Measurements from ENCODE around the gene TTC31.

TTC31 gene

DNA sequence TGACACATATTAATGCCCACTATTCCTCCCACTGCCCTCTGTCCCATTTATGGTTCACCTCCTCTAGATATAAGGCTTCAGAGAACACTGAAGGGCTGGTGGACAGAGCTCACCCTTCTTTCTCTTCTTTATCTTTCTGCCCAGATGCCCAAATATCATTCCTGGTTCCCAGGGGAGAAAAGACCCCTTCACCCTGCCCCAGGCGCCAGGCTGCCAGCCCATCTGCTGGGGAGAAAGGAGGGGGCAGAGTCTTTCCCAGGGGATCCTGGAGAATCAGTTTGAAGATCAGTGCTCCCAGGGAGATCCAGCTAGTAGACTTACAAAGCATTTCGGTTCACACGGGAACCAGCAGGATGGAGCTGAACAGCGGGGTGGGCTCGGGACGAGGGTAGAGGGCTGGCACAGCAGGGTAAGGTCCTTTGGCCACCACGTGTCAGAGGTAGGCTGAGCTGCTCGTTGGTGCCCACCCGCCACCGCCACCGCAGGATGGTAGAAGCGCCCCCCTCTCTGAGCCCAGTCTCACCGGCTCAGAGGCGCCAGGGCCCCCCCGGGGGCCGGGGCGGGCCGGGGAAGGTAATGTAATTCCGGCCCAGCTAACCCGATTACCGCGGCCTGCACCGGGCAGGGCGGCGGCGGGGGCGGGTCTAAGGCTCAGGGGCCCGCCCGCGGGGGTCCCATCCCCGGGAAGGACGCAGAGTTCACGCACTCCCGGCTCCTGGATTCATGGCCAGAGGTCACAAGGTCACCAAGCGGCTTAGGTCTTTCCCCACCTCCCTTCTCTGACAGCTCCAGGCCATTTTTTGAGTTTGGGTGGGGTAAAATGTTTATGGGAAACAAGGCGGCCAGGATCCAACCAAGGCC is 30.1 kb downstream of the TTC31 start:
- H3K4me3 ChIP-seq (ENCODE audit: low read length) = no peak overlapping the region
- TF ChIP-seq ZNF274 (IDR thresholded peaks at IDR 0.05; ENCODE audit: low read depth, low read length) = no peak

DNA sequence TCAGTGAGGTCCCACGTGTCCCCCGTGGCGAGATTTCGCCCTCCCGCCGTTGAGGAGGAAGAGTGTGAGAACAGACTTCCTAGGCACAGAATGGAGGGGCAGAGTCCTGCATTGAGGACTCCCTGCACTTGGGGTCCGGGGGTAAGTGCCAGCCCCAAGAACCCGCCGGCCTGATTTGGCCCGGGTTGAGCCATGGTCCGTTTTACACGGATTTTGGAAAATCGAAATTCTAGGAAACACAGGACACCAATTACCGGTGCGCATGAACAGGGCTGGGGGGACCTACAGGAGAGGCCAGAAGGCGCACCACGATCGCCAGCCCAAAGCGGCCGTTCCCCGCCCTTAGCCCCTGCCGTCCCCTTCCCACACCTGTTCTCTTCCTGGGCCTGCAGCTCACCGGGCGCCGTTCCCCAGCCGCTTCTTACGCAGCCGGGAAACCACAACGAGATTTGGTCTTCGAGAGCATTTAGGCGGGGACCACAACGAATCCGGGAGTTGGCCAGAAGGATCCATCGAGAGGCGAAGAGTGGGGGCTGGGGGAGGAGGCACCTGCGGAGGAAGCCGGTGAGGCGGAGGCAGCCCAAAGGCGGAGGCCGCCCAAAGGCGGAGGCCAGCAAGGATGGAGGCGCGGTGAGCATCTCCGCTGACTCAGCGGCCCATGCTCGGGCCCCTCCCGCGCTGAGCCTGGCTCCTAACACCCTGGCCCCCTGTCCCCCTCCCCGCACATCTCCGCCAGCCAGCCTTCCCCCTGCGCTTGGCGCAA is 30.9 kb downstream of the TTC31 start:
- no peak overlapping the region for H3K4me3 ChIP-seq (ENCODE audit: low read length)
- TF ChIP-seq ZNF274 (IDR thresholded peaks at IDR 0.05; ENCODE audit: low read depth, low read length) = no peak

DNA sequence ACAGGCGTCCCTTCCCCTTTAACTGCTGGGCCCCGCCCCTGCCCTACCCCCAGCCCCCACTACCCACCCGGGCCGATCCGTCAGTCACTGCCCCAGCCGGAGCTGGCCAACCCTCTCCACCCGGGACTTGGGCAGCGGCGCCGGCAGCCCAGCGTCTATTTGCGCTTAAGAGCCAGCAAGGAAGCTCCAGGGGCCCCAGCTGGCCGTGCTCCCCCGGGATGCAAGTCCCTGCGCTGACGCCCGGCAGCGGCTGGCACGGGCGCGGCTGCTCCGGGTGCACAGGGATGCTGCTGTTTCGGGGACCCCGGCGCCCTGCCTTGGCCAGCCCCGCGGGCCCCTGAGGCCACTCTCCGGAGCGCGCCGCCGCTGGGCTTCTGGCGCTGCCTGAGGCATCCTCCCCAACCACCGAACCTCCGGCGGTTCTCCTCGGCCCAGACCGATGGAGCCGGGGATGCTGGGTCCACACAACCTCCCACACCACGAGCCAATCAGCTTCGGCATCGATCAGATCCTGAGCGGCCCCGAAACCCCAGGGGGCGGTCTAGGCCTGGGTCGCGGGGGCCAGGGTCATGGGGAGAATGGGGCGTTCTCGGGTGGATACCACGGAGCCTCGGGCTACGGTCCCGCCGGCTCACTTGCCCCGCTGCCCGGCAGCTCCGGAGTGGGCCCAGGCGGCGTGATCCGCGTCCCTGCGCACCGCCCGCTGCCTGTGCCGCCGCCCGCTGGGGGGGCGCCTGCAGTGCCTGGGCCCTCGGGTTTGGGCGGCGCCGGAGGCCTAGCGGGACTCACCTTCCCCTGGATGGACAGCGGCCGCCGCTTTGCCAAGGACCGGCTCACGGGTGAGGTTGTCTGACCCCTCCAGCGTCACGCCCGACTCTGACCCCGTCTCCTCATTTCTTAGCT is 31.7 kb downstream of the TTC31 start, which contains the start of gene TLX2:
Gene TLX2 (plus strand): TSS at position 83 of the 903 bp plus-strand sequence. CDS start 357 bp downstream, at position 440.
- H3K4me3 ChIP-seq (ENCODE audit: low read length) = no peak within 1 kb of the TSS; the same call in 1 of the 2 replicates

DNA sequence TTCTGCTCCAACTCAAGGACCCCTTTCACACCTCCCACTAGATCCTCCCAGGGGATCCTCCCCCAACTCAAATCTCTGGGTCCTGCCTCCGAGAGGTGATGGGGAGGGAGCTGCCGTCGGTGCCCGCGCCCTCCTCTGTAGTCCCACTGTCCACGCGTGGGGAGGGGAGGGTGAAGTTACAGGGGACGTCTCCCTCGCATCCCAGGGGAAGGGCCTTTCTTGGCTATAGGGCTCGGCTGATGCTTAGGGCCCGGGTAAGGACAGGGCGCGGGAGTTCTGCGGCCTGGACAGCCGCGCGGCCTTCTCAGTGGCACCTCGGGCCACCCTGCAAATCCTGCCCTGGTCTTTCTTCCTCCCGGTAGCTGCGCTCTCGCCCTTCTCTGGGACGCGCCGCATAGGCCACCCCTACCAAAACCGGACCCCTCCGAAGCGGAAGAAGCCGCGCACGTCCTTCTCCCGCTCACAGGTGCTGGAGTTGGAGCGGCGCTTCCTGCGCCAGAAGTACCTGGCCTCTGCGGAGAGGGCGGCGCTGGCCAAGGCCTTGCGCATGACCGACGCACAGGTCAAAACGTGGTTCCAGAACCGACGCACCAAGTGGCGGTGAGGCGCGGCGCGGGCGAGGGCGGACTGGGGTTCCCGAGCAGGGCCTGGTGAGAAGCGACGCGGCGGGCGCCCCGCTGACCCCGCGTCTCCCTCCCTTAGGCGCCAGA is 32.5 kb downstream of the TTC31 start:
- no peak for TF ChIP-seq ZNF274 (IDR thresholded peaks at IDR 0.05; ENCODE audit: low read depth, low read length)
- H3K4me3 ChIP-seq (ENCODE audit: low read length) = peak overlapping the region; percentile 1; the same call in 1 of the 2 replicates

More for the DNA sequence above, 31.7 kb downstream of the TTC31 start, which contains the start of gene TLX2:
- TF ChIP-seq ZNF274 (IDR thresholded peaks at IDR 0.05; ENCODE audit: low read depth, low read length) = no peak

- H3K4me3 ChIP-seq (ENCODE audit: low read length) = peak overlapping the region; percentile 1; the same call in 1 of the 2 replicates
- no peak for TF ChIP-seq ZNF274 (IDR thresholded peaks at IDR 0.05; ENCODE audit: low read depth, low read length)
Measured at GRCh38 chr2:74515981-74516633, 33.2 kb downstream of the TTC31 start.

DNA sequence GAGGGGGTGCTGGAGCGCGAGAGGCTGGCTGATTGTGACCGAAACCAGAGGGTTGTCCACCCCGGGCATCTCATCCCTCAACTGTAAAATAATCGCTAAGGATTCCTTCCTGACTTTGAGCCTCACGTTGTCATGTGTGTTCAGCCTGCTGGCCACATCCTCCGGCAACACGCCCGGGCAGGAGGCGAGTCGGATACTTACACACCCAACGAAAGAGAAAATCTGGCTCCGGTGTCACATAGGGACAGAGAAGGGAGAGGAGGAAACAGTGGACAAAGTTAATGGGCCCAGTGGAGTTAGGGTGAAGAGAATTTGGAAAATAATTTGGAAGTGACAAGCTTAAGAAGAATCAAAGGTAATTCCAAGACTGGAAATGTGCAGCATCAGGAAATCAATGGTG is 33.8 kb downstream of the TTC31 start:
- H3K4me3 ChIP-seq (ENCODE audit: low read length) = no peak overlapping the region; the same call in 1 of the 2 replicates
- no peak for TF ChIP-seq ZNF274 (IDR thresholded peaks at IDR 0.05; ENCODE audit: low read depth, low read length)

- TF ChIP-seq ZNF274 (IDR thresholded peaks at IDR 0.05; ENCODE audit: low read depth, low read length) = no peak
- no peak overlapping the region for H3K4me3 ChIP-seq (ENCODE audit: low read length)
Measured at GRCh38 chr2:74522516-74522915, 39.6 kb downstream of the TTC31 start.

DNA sequence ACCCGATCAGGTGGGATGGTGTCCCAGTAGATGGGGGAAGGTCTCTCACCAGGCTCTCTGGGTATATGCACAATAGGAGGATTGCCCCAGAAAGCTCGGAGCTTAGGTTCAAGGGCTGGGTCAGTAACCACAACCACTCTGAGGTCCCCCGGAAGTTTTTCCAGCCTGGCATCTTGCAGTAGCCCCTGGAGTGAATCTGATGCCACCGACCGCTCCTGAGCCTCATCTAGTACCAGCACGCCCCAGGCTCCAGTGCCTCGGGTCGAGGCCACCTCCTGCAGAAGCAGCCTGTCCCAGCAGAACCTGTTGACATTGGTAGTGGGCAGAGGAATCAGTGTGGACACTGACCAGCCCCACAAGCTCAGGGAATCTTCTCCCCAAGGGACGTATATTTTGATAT is 41.1 kb downstream of the TTC31 start:
- H3K4me3 ChIP-seq (ENCODE audit: low read length) = no peak overlapping the region
- no peak for TF ChIP-seq ZNF274 (IDR thresholded peaks at IDR 0.05; ENCODE audit: low read depth, low read length)

DNA sequence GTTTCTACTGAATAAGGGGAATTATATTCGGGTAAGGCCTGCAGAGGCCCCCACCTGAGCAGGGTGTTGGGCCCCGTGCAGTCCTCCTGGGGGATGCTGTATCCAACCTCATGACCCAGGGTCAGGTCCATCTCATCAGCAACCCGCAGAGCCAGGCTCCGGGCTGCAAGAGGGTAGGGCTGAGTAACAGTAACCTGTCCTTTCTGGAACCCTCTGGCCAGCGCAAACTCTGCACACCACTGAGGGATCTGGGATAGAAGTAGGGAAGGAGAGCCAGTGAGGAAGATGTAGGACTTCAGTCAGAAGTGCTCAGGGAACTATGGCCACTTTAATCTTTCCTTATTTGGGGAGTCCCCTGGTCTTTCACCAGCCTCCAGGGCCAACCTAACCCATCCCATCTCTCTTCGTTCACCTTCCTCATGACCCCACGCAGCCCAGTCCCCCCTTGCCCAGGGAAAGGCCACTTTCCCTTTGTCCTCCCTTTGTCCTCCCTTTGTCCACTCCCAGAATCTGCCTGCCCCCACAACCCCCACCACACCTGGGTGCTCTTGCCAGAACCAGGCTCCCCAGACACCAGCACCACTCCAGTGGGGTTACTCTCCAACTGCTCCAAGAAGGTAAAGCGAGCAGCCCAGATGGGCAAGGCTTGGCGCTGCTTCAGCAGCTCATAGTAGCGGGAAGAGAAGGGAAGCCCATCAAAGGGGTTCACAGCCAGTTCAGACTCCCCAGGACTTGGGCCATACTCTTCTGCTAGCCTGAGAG is 42.3 kb downstream of the TTC31 start:
- no peak overlapping the region for H3K4me3 ChIP-seq (ENCODE audit: low read length)
- no peak for TF ChIP-seq ZNF274 (IDR thresholded peaks at IDR 0.05; ENCODE audit: low read depth, low read length)

DNA sequence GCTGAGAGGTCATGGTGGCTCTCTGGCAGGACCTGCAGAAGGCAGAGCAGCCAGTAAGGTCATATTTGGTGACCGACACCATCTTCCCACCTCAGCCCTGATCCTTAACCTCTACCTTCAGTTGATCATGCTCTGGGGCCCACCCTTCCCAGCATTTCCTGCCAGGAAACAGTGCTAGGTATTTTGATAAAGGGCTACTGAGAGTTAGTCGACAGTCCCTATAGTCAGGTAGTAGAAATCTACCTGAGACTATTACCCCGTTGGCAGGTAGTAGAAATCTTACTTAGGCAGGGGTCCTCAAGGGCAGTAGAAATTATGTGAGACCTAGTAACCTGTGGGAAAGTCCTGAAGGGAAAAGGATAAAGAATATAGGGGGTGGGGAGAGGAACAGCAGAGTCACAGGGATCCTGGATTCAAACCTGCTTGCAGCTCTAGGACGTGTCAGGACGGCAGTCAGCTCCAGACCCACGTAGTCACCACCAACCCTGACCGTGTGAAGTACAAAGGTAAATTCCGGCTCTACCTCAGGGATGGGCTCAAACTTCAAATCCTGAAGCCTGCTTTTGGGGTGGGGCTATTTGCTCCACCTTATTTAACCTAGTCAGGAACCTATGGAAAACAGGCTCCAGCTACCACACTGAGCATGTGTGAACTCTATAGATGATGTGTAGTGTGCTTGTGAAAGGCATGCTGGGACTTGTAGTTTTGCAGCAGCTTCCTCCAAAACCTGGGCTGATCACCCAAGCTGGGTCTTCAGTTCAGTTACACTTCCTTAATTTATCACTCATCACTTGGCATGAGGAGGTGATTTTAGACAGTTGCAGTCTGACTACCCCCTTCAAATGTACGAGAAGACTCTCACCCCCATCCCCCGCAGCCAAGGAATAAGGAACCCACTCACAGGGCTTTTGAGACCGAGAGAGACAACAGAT is 43.1 kb downstream of the TTC31 start, which contains the start of gene DQX1:
Gene DQX1 (minus strand): TSS at position 515 of the 932 bp plus-strand sequence. CDS start 502 bp downstream, at position 13.
- no peak within 1 kb of the TSS for H3K4me3 ChIP-seq (ENCODE audit: low read length)
- TF ChIP-seq ZNF274 (IDR thresholded peaks at IDR 0.05; ENCODE audit: low read depth, low read length) = no peak

Data from GM08714 (cell line).